IMR-90 (cell line): ENCODE results near the gene DBNL. TPM values are rescaled to one million over a fixed set of nuclear protein-coding genes. Genes with fewer than 3 reads are reported as not detected.

Source experiments
- ATAC-seq: fragments of 200-7000 bp; cut with Tn5 transposase; 2 replicates; pipeline ENCODE4 v1.9.1; 2020; ENCODE audit warnings: low read depth, mild to moderate bottlenecking, moderate library complexity
- BruUV-seq: library from RNA; stranded (reverse); fragments of 400-500 nt; replicated peaks from 2 replicates; lab custom pipeline; 2021; lab: Mats Ljungman, UMichigan
- CTCF ChIA-PET: fragments of 300-600 bp; formaldehyde crosslinking; extraction: SDS; loops from one replicate; lab custom pipeline; 2021; ENCODE audit warnings: antibody characterized with exemption; lab: Yijun Ruan, JAX
- POLR2A ChIA-PET: fragments of 300-600 bp; sonication (Branson Sonifier 250); formaldehyde crosslinking; loops from one replicate; lab custom pipeline; 2022; ENCODE audit warnings: antibody characterized with exemption; ENCODE audit not compliant: unreplicated experiment; lab: Charles Lee
- DNase-seq: peaks from one replicate; pipeline ENCODE4 v3.0.0; 2013
- H2AFZ ChIP-seq: replicated peaks from 2 replicates; pipeline ENCODE3; 2013; ENCODE audit warnings: low read length, mild to moderate bottlenecking; ENCODE audit not compliant: poor library complexity
- H2AK5ac ChIP-seq: 2 replicates; pipeline ENCODE4 v1.6.1; 2013; ENCODE audit warnings: low read depth, low read length, inconsistent platforms
- H2AK9ac ChIP-seq: replicated peaks from 2 replicates; pipeline ENCODE3; 2013; ENCODE audit warnings: mild to moderate bottlenecking, low read depth, low read length, moderate library complexity; ENCODE audit not compliant: poor library complexity
- H2BK120ac ChIP-seq: 2 replicates; pipeline ENCODE4 v1.6.1; 2013; ENCODE audit warnings: low read depth, low read length, inconsistent platforms
- H2BK15ac ChIP-seq: 3 replicates; pipeline ENCODE4 v1.6.1; 2013; ENCODE audit warnings: low read depth, low read length, inconsistent platforms
- H2BK20ac ChIP-seq: 2 replicates; pipeline ENCODE4 v1.6.1; 2013; ENCODE audit warnings: low read depth, mild to moderate bottlenecking, inconsistent platforms, low read length, moderate library complexity
- H2BK5ac ChIP-seq: 2 replicates; pipeline ENCODE4 v1.6.1; 2013; ENCODE audit warnings: mild to moderate bottlenecking, low read depth, low read length, inconsistent platforms; ENCODE audit not compliant: poor library complexity, severe bottlenecking
- H3K14ac ChIP-seq: replicated peaks from 2 replicates; pipeline ENCODE4 v1.6.1; 2013; ENCODE audit warnings: low read depth, low read length, inconsistent platforms
- H3K18ac ChIP-seq: 2 replicates; pipeline ENCODE4 v1.6.1; 2013; ENCODE audit warnings: low read depth, low read length, control low read depth
- H3K23ac ChIP-seq: 2 replicates; pipeline ENCODE4 v1.6.1; 2013; ENCODE audit warnings: low read depth, low read length, inconsistent platforms
- H3K27ac ChIP-seq: 2 replicates; pipeline ENCODE4 v1.5.1; 2013; ENCODE audit warnings: mild to moderate bottlenecking, control low read depth, low read length; ENCODE audit not compliant: insufficient read depth
- H3K27me3 ChIP-seq: 2 replicates; pipeline ENCODE4 v1.6.1; 2013; ENCODE audit warnings: low read length; ENCODE audit not compliant: control insufficient read depth, insufficient read depth
- H3K36me3 ChIP-seq: 2 replicates; pipeline ENCODE4 v1.6.1; 2013; ENCODE audit warnings: low read length, mixed read lengths; ENCODE audit not compliant: control insufficient read depth, insufficient read depth
- H3K4ac ChIP-seq: 2 replicates; pipeline ENCODE4 v1.6.1; 2013; ENCODE audit warnings: low read depth, low read length, inconsistent platforms
- H3K4me1 ChIP-seq: 2 replicates; pipeline ENCODE4 v1.6.1; 2013; ENCODE audit warnings: low read length, mixed read lengths; ENCODE audit not compliant: control insufficient read depth, insufficient read depth
- H3K4me2 ChIP-seq: 2 replicates; pipeline ENCODE4 v1.6.1; 2013; ENCODE audit warnings: low read depth, mild to moderate bottlenecking, control low read depth, low read length, moderate library complexity
- H3K4me3 ChIP-seq: 2 replicates; pipeline ENCODE4 v1.5.1; 2013; ENCODE audit warnings: low read depth, mild to moderate bottlenecking, control low read depth, low read length, moderate library complexity; ENCODE audit not compliant: insufficient read depth
- H3K56ac ChIP-seq: 2 replicates; pipeline ENCODE4 v1.6.1; 2013; ENCODE audit warnings: low read length, inconsistent platforms; ENCODE audit not compliant: insufficient read depth; ENCODE audit errors: extremely low read depth
- H3K79me1 ChIP-seq, 2 experiments: 2 replicates each; pipeline ENCODE4 v1.6.1; 2013; ENCODE audit warnings: low read length in 2 of 2, inconsistent platforms in 1 of 2, low read depth in 1 of 2
- H3K9ac ChIP-seq: 2 replicates; pipeline ENCODE4 v1.6.1; 2013; ENCODE audit warnings: low read depth, low read length, control low read depth
- H3K9me1 ChIP-seq: 2 replicates; pipeline ENCODE4 v1.6.1; 2013; ENCODE audit warnings: low read length, inconsistent platforms; ENCODE audit not compliant: insufficient read depth
- H3K9me3 ChIP-seq: 2 replicates; pipeline ENCODE4 v1.6.1; 2013; ENCODE audit warnings: low read length; ENCODE audit not compliant: control insufficient read depth, insufficient read depth
- H4K20me1 ChIP-seq: 2 replicates; pipeline ENCODE4 v1.6.1; 2013; ENCODE audit warnings: low read length, inconsistent platforms; ENCODE audit not compliant: insufficient read depth
- H4K5ac ChIP-seq: 2 replicates; pipeline ENCODE4 v1.6.1; 2013; ENCODE audit warnings: mild to moderate bottlenecking, low read depth, low read length, control low read depth
- H4K8ac ChIP-seq, 2 experiments: 2 replicates each; pipeline ENCODE4 v1.6.1; 2013; ENCODE audit warnings: low read depth in 2 of 2, low read length in 2 of 2, control low read depth in 1 of 2, inconsistent platforms in 1 of 2
- H4K91ac ChIP-seq: 2 replicates; pipeline ENCODE4 v1.6.1; 2013; ENCODE audit warnings: low read depth, low read length, inconsistent platforms; ENCODE audit not compliant: insufficient read depth
- BHLHE40 ChIP-seq: fragments of 150-350 bp; IDR thresholded peaks from 2 replicates; pipeline ENCODE4 v1.6.1; 2016; ENCODE audit warnings: mild to moderate bottlenecking, low read depth, low read length
- CEBPB ChIP-seq: IDR thresholded peaks from 2 replicates; pipeline ENCODE4 v1.6.1; 2012; ENCODE audit warnings: low read depth, low read length, improper control_type of control experiment
- CHD1 ChIP-seq: IDR thresholded peaks from 2 replicates; pipeline ENCODE4 v1.6.1; 2012; ENCODE audit warnings: low read depth, low read length, improper control_type of control experiment
- FOS ChIP-seq: fragments of 150-350 bp; IDR thresholded peaks from 2 replicates; pipeline ENCODE4 v1.6.1; 2016; ENCODE audit warnings: low read depth, low read length
- MXI1 ChIP-seq: IDR thresholded peaks from 2 replicates; pipeline ENCODE4 v1.6.1; 2012; ENCODE audit warnings: low read depth, mild to moderate bottlenecking, low read length, moderate library complexity, borderline replicate concordance
- NFE2L2 ChIP-seq: fragments of 150-350 bp; IDR thresholded peaks from 2 replicates; pipeline ENCODE4 v1.6.1; 2016; ENCODE audit warnings: low read depth, mild to moderate bottlenecking, low read length
- POLR2A ChIP-seq: IDR thresholded peaks from 2 replicates; pipeline ENCODE4 v1.6.1; 2012; ENCODE audit warnings: mild to moderate bottlenecking, low read depth, low read length
- RCOR1 ChIP-seq: IDR thresholded peaks from 2 replicates; pipeline ENCODE4 v1.6.1; 2012; ENCODE audit warnings: mild to moderate bottlenecking, low read length, improper control_type of control experiment; ENCODE audit not compliant: insufficient replicate concordance
- RFX5 ChIP-seq: IDR thresholded peaks from 2 replicates; pipeline ENCODE4 v1.8.0; 2012; ENCODE audit warnings: low read depth, mild to moderate bottlenecking, low read length, moderate library complexity
- SMC3 ChIP-seq: fragments of 150-350 bp; IDR thresholded peaks from 2 replicates; pipeline ENCODE4 v1.6.1; 2016; ENCODE audit warnings: low read depth, mild to moderate bottlenecking, antibody characterized with exemption, low read length, moderate library complexity
- WGBS, 2 experiments: methylation state at CpG; one replicate each; pipeline versions ENCODE4 v1.1.5 to v1.1.7; 2013; ENCODE audit warnings: missing lambda C conversion rate in 2 of 2; ENCODE audit not compliant: insufficient read length in 1 of 2; ENCODE audit errors: extremely low coverage in 2 of 2; 5-methylcytosine and 5-hydroxymethylcytosine counted together
- dilution Hi-C: fragments of 300-500 bp; cut with HindIII; formaldehyde crosslinking; loops from one replicate; pipeline ENCODE4 v1.14.3; 2018; ENCODE audit warnings: low sequenced_read_pairs; ENCODE audit not compliant: unreplicated experiment
- in situ Hi-C: fragments of 300-500 bp; cut with MboI; formaldehyde crosslinking; loops from 3 replicates; pipeline ENCODE4 v1.14.3; 2019; ENCODE audit warnings: low sequenced_read_pairs, inconsistent platforms, mixed read lengths
- intact Hi-C: fragments of 100-400 bp; cut with micrococcal nuclease; formaldehyde crosslinking; loops from 2 replicates; pipeline ENCODE4 v1.10.0; 2022
- polyA plus RNA-seq, 3 experiments: library from polyadenylated mRNA; depleted of rRNA; stranded (reverse); fragments of >200 nt; gene quantifications; 2 replicates each; pipeline ENCODE4 v1.2.3, GENCODE V29; 2012; ENCODE audit warnings: low replicate concordance in 1 of 3
- total RNA-seq: library from RNA; depleted of rRNA; stranded (reverse); fragments of >200 nt; gene quantifications from 2 replicates; pipeline ENCODE4 v1.2.3, GENCODE V29; 2012
- TF ChIP-seq, protein P1 (sequence below): fragments of 150-350 bp; IDR thresholded peaks from 2 replicates; pipeline ENCODE4 v1.6.1; 2017; ENCODE audit warnings: mild to moderate bottlenecking, antibody characterized with exemption, low read length, low read depth
- TF ChIP-seq, protein P2 (sequence below): fragments of 150-350 bp; IDR thresholded peaks from 2 replicates; pipeline ENCODE4 v1.6.1; 2016; ENCODE audit warnings: low read depth, mild to moderate bottlenecking, low read length, moderate library complexity, borderline replicate concordance
- TF ChIP-seq, protein P3 (sequence below): conservative IDR thresholded peaks from 2 replicates; pipeline ENCODE4 v1.5.1; 2012; ENCODE audit warnings: mild to moderate bottlenecking, low read depth, low read length, improper control_type of control experiment

Gene DBNL
- total and polyA plus RNA-seq, 2 of the 4 experiments (the other 2 are of a cell fraction) = 157 to 179 TPM

DNA sequence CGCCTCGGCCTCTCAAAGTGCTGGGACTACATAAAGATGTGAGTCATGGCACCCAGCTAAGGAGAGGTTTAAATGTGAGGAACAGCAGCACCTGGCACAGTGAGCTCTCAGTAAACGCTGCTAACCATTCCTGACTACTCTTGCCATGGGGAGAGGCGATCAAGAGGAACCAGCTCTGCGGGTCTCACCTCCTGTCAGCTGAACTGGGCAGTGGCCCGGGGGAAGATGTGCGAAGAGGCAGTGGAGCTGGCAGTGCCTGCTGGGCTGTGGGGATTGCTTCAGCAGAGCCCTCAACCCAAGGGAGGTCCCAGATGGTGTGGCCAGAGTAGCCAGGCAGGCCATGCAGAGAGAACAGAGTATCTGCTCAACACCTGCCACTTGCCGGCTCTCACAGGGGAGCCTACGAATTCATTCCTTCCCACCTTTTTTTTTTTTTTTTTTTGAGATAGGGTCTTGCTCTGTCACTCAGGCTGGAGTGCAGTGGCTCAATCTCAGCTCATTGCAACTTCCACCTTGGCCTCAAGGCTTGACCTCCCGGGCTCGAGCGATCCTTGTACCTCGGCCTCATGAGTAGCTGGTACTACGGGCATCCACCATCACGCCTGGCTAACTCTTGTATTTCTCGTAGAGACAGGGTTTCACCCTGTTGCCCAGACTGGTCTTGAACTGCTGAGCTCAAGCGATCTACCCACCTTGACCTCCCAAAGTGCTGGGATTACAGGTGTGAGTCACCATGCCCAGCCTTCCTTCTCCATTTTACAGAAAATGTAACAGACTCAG, 31.0 kb downstream of the DBNL start:
- Histone ChIP-seq H4K20me1 (no peaks in the 10 kb centered on the region; the same call in 1 of the 2 replicates), H2BK120ac (no peak overlapping the region), H3K27ac (no peak overlapping the region), H3K79me1 (peaks cover 0 to 14% of the 10 kb centered on the region in 2 experiments; a peak in 2 of 4 replicates), H3K4me2 (no peak overlapping the region), H2BK15ac (no peak overlapping the region), H3K23ac (no peak overlapping the region), H3K27me3 (no peaks in the 10 kb centered on the region), H2BK20ac (no peak overlapping the region), H3K4me3 (no peak overlapping the region), H2AFZ (no peak overlapping the region), H3K4ac (no peak overlapping the region), H3K9ac (no peak overlapping the region), H3K9me3 (no peaks in the 10 kb centered on the region), H3K36me3 (peaks cover 60% of the 10 kb centered on the region), H4K91ac (no peak overlapping the region), H4K8ac (no peak overlapping the region), H3K9me1 (no peaks in the 10 kb centered on the region; the same call in 1 of the 2 replicates), H3K18ac (no peak overlapping the region), H2AK5ac (no peak overlapping the region), H4K5ac (no peak overlapping the region), H3K14ac (no peak overlapping the region), H3K56ac (no peak overlapping the region), H2BK5ac (no peak overlapping the region), H2AK9ac (no peak overlapping the region), H3K4me1 (peaks cover 10% of the 10 kb centered on the region)
- dilution Hi-C loops (no loop called here), intact Hi-C loops (no loop called here), in situ Hi-C loops (no loop called here)
- DNase-seq (no peak), ATAC-seq (no peak)
- CTCF ChIA-PET = no interaction called here
- 97% methylated on average over 6 of the region's 17 CpGs; no CpG with 5 or more reads in 1 of the 2 experiments for WGBS, 2 experiments
- BruUV-seq = no TSS peak
- POLR2A ChIA-PET = no interaction called here
- no peak for TF ChIP-seq BHLHE40
- no peak for TF ChIP-seq POLR2A
- TF ChIP-seq, protein P1, sequence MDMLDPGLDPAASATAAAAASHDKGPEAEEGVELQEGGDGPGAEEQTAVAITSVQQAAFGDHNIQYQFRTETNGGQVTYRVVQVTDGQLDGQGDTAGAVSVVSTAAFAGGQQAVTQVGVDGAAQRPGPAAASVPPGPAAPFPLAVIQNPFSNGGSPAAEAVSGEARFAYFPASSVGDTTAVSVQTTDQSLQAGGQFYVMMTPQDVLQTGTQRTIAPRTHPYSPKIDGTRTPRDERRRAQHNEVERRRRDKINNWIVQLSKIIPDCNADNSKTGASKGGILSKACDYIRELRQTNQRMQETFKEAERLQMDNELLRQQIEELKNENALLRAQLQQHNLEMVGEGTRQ = no peak
- TF ChIP-seq, protein P2, sequence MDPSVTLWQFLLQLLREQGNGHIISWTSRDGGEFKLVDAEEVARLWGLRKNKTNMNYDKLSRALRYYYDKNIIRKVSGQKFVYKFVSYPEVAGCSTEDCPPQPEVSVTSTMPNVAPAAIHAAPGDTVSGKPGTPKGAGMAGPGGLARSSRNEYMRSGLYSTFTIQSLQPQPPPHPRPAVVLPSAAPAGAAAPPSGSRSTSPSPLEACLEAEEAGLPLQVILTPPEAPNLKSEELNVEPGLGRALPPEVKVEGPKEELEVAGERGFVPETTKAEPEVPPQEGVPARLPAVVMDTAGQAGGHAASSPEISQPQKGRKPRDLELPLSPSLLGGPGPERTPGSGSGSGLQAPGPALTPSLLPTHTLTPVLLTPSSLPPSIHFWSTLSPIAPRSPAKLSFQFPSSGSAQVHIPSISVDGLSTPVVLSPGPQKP = no peak
- no peak for TF ChIP-seq RCOR1
- TF ChIP-seq FOS = no peak
- TF ChIP-seq MXI1 = no peak
- TF ChIP-seq NFE2L2 = no peak
- TF ChIP-seq, protein P3, sequence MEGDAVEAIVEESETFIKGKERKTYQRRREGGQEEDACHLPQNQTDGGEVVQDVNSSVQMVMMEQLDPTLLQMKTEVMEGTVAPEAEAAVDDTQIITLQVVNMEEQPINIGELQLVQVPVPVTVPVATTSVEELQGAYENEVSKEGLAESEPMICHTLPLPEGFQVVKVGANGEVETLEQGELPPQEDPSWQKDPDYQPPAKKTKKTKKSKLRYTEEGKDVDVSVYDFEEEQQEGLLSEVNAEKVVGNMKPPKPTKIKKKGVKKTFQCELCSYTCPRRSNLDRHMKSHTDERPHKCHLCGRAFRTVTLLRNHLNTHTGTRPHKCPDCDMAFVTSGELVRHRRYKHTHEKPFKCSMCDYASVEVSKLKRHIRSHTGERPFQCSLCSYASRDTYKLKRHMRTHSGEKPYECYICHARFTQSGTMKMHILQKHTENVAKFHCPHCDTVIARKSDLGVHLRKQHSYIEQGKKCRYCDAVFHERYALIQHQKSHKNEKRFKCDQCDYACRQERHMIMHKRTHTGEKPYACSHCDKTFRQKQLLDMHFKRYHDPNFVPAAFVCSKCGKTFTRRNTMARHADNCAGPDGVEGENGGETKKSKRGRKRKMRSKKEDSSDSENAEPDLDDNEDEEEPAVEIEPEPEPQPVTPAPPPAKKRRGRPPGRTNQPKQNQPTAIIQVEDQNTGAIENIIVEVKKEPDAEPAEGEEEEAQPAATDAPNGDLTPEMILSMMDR = no peak
- TF ChIP-seq CEBPB = no peak
- no peak for TF ChIP-seq CHD1
- TF ChIP-seq SMC3 = no peak
- TF ChIP-seq RFX5 = no peak
